ENCODE measurements around the gene TOM1. TPM values are rescaled to one million over a fixed set of nuclear protein-coding genes. Genes with fewer than 3 reads are reported as not detected.

TOM1 gene
- total and polyA plus RNA-seq, 10 of the 15 experiments (the other 5 are each of a cell fraction or from before 2014, with no cell fraction given), result 2.2 to 64.6 (median 40.3) TPM

DNA sequence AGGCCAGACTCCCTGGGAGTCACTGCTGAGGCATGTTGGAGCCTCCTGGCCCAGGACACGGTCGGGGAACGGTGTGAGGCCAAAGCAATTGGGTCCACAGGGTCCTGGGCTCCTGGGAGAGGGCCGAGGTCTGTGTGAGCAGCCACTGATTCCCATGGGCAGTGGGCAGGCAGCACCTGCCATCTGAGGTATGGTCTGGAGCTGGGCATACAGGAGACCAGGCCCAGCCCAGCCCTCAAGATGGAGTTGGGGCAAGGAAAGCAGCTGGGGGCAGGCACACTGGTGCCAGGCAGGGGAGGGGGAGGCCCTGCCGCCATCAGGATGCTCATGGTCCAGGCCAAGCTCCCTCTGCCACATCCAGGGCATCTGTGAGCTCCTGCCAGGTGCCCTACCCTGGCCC, 49.0 kb downstream of the TOM1 start:
- WGBS (ENCODE audit: insufficient coverage, insufficient replicate concordance, low lambda C conversion rate, missing lambda C conversion rate), result 39% methylated on average over 5 of the region's 5 CpGs
- H3K9ac ChIP-seq (ENCODE audit: control insufficient read depth, insufficient read depth, low read length), result no peak overlapping the region
- no peaks in the 10 kb centered on the region for H4K20me1 ChIP-seq (ENCODE audit: control insufficient read depth, insufficient read depth)
- no TSS peak for BruUV-seq (replicated peaks)
- CTCF ChIA-PET, result interaction anchor here (1.4 to 5.2 kb wide), 2 partner anchors 234 to 279 kb away, joined by 5 to 91 read pairs; no protein-coding TSS in a partner anchor
- TF ChIP-seq MYC (IDR thresholded peaks at IDR 0.05; ENCODE audit: insufficient read depth, insufficient read length, insufficient replicate concordance, low read length, severe bottlenecking) (no peak), SUPT20H (IDR thresholded peaks at IDR 0.05; ENCODE audit: borderline replicate concordance, control insufficient read depth, low read depth, low read length) (no peak), GABPA (IDR thresholded peaks at IDR 0.05; ENCODE audit: low read depth) (no peak), MEF2B (IDR thresholded peaks at IDR 0.05; ENCODE audit: partially characterized antibody, poor library complexity, severe bottlenecking) (no peak)
- TF ChIP-seq, protein P1, sequence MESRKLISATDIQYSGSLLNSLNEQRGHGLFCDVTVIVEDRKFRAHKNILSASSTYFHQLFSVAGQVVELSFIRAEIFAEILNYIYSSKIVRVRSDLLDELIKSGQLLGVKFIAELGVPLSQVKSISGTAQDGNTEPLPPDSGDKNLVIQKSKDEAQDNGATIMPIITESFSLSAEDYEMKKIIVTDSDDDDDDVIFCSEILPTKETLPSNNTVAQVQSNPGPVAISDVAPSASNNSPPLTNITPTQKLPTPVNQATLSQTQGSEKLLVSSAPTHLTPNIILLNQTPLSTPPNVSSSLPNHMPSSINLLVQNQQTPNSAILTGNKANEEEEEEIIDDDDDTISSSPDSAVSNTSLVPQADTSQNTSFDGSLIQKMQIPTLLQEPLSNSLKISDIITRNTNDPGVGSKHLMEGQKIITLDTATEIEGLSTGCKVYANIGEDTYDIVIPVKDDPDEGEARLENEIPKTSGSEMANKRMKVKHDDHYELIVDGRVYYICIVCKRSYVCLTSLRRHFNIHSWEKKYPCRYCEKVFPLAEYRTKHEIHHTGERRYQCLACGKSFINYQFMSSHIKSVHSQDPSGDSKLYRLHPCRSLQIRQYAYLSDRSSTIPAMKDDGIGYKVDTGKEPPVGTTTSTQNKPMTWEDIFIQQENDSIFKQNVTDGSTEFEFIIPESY (IDR thresholded peaks at IDR 0.05), result no peak
- SMC1A ChIA-PET (ENCODE audit: uncharacterized antibody, unreplicated experiment), result no interaction called here
- DNase-seq (ENCODE audit: low read depth, low spot score) (no peak), ATAC-seq (no peak), FAIRE-seq (no peak)
- H3K4me2 ChIP-seq (ENCODE audit: control insufficient read depth, insufficient read depth), result no peak overlapping the region
- H3K79me2 ChIP-seq (ENCODE audit: control insufficient read depth, insufficient read depth, low read length), result no peaks in the 10 kb centered on the region
- POLR2A ChIA-PET, result no interaction called here
- H3K27ac ChIP-seq (ENCODE audit: control insufficient read depth, insufficient read depth), result no peak overlapping the region
- no peaks in the 10 kb centered on the region for H3K27me3 ChIP-seq (replicated peaks in 1 of 2; ENCODE audit: control insufficient read depth in 2 of 2, insufficient read depth in 2 of 2, low read length in 1 of 2)
- H3K4me1 ChIP-seq (ENCODE audit: control insufficient read depth, insufficient read depth, low read length), result peaks cover 37% of the 10 kb centered on the region
- RAD21 ChIA-PET (ENCODE audit: unreplicated experiment), result no interaction called here
- H3K36me3 ChIP-seq (ENCODE audit: control insufficient read depth in 2 of 2, insufficient read depth in 2 of 2, low read length in 1 of 2), result peaks cover 0 to 4% of the 10 kb centered on the region in 2 experiments; a peak in 2 of 4 replicates
- intact Hi-C loops (cut with micrococcal nuclease; ENCODE audit: unreplicated experiment) (no loop called here), in situ Hi-C loops (cut with MboI) (no loop called here)
- H3K4me3 ChIP-seq, result no peak overlapping the region
- H3K9me3 ChIP-seq (replicated peaks; ENCODE audit: control insufficient read depth, insufficient read depth, low read length), result no peaks in the 10 kb centered on the region
- H2AFZ ChIP-seq (ENCODE audit: control insufficient read depth, low read depth, low read length), result no peak overlapping the region

Measured in GM12878 (cell line).